CD4-positive, CD25-positive, alpha-beta regulatory T cell (primary cell): ENCODE results near the gene MPIG6B. TPM values are rescaled to one million over a fixed set of nuclear protein-coding genes. Genes with fewer than 3 reads are reported as not detected.

ENCODE experiments used
- ATAC-seq, 2 donors: fragments of 150-1000 bp; cut with Tn5 transposase; one replicate each; pipeline ENCODE4 v1.10.0; 2021; ENCODE audit warnings: low read depth in 2 of 2, moderate number of reproducible peaks in 2 of 2, moderate library complexity in 1 of 2
- DNase-seq, 3 donors: peaks; one replicate each; pipeline versions ENCODE4 v3.0.0 to v3.0.0-alpha.2; 2012 to 2022; ENCODE audit warnings: mixed read lengths in 1 of 3
- H3K27ac ChIP-seq: one replicate; pipeline ENCODE4 v1.7.0; 2013; ENCODE audit warnings: mild to moderate bottlenecking, low read length; ENCODE audit not compliant: insufficient read depth, poor library complexity, severe bottlenecking
- H3K27me3 ChIP-seq: one replicate; pipeline ENCODE4 v1.7.0; 2013; ENCODE audit warnings: low read length; ENCODE audit not compliant: control insufficient read depth, insufficient read depth
- H3K36me3 ChIP-seq: one replicate; pipeline ENCODE4 v1.7.0; 2013; ENCODE audit warnings: mild to moderate bottlenecking, low read length, moderate library complexity; ENCODE audit not compliant: control insufficient read depth, insufficient read depth
- H3K4me1 ChIP-seq: 2 replicates; pipeline ENCODE4 v1.7.0; 2013; ENCODE audit warnings: mild to moderate bottlenecking, low read length; ENCODE audit not compliant: insufficient read depth, control insufficient read depth, poor library complexity, severe bottlenecking
- H3K4me3 ChIP-seq: one replicate; pipeline ENCODE4 v1.7.0; 2013; ENCODE audit warnings: low read depth, mild to moderate bottlenecking, low read length, moderate library complexity
- H3K9me3 ChIP-seq, 2 experiments: 1 replicate in 1 of 2; 2 replicates in 1 of 2; pipeline ENCODE4 v1.7.0; 2013; ENCODE audit warnings: low read length in 2 of 2, mild to moderate bottlenecking in 1 of 2, moderate library complexity in 1 of 2; ENCODE audit not compliant: control insufficient read depth in 2 of 2
- H3K27ac Mint-ChIP-seq, 3 donors: one replicate each; pipeline ENCODE4 v1.8.0; 2020 to 2022; ENCODE audit warnings: mild to moderate bottlenecking in 3 of 3, mixed read lengths in 3 of 3, moderate library complexity in 2 of 3
- H3K27me3 Mint-ChIP-seq: one replicate; pipeline ENCODE4 v1.8.0; 2022; ENCODE audit warnings: mild to moderate bottlenecking, mixed read lengths
- H3K36me3 Mint-ChIP-seq: one replicate; pipeline ENCODE4 v1.8.0; 2020; ENCODE audit warnings: mixed read lengths
- H3K4me1 Mint-ChIP-seq, 4 donors: one replicate each; pipeline ENCODE4 v1.8.0; 2020 to 2022; ENCODE audit warnings: mixed read lengths in 4 of 4, mild to moderate bottlenecking in 1 of 4
- H3K4me3 Mint-ChIP-seq, 4 donors: one replicate each; pipeline ENCODE4 v1.8.0; 2020 to 2022; ENCODE audit warnings: mild to moderate bottlenecking in 4 of 4, mixed read lengths in 4 of 4, moderate library complexity in 3 of 4
- H3K9me3 Mint-ChIP-seq, 7 donors: one replicate each; pipeline ENCODE4 v1.8.0; 2020 to 2022; ENCODE audit warnings: mixed read lengths in 7 of 7, mild to moderate bottlenecking in 3 of 7, moderate library complexity in 2 of 7
- polyA plus RNA-seq, 4 donors: library from polyadenylated mRNA; unstranded; fragments of 300-500 nt; fragmentation: Illumina TruSeq; gene quantifications; one replicate each; pipeline ENCODE4 v1.2.3, GENCODE V29; 2021
- total RNA-seq: library from RNA; stranded (reverse); gene quantifications from one replicate; pipeline ENCODE4 v1.2.3, GENCODE V29; 2022

MPIG6B gene
- total and polyA plus RNA-seq, 5 donors from 2014 or later: 0.43 to 10.8 TPM; not detected in 3

- Histone ChIP-seq H3K36me3 (peaks cover 12% of the 10 kb centered on the region), H3K4me3 (peak overlapping the region; percentile 80), H3K9me3 (no peaks in the 10 kb centered on the region), H3K27me3 (no peaks in the 10 kb centered on the region), H3K27ac (peak overlapping the region; percentile 91), H3K4me1 (peaks cover 69% of the 10 kb centered on the region)
- Mint-ChIP-seq H3K9me3 (no peaks in the 10 kb centered on the region), H3K4me3 (peak overlapping the region; percentile 97 to 99 (median 98)), H3K27ac (peak overlapping the region; percentile 89 to 95 (median 94)), H3K27me3 (no peaks in the 10 kb centered on the region), H3K4me1 (peaks cover 18 to 77% (median 46%) of the 10 kb centered on the region in 4 donors), H3K36me3 (peaks cover 6% of the 10 kb centered on the region)
- ATAC-seq: peak in 1 of 2 donors; percentile 26
- DNase-seq: peak; percentile 65 to 88 (median 76)
These were observed 15.1 kb downstream of the MPIG6B start for GRCh38 chr6:31737991-31738979.

- no peaks in the 10 kb centered on the region for H3K27me3 Mint-ChIP-seq
- H3K4me1 Mint-ChIP-seq: peaks cover 18 to 62% (median 40%) of the 10 kb centered on the region in 4 donors
- peak within 1 kb of the TSS; percentile 91 for H3K27ac ChIP-seq
- peaks cover 2% of the 10 kb centered on the region for H3K36me3 ChIP-seq
- no peaks in the 10 kb centered on the region for H3K36me3 Mint-ChIP-seq
- no peaks in the 10 kb centered on the region for H3K27me3 ChIP-seq
- ATAC-seq: peak; percentile 92 to 93
- H3K4me1 ChIP-seq: peaks cover 54% of the 10 kb centered on the region
- H3K9me3 ChIP-seq: no peaks in the 10 kb centered on the region
- H3K4me3 ChIP-seq: peak within 1 kb of the TSS; percentile 75
- peak within 1 kb of the TSS; percentile 97 to 99 (median 98) for H3K4me3 Mint-ChIP-seq
- H3K9me3 Mint-ChIP-seq: no peaks in the 10 kb centered on the region
- DNase-seq: peak; percentile 94 to 98 (median 94)
- H3K27ac Mint-ChIP-seq: peak within 1 kb of the TSS; percentile 94 to 98 (median 95)
These were observed 16.6 kb downstream of the MPIG6B start, which contains the start of gene MSH5 for GRCh38 chr6:31739639-31740396. TSS of gene MSH5 (plus strand) at chr6:31740005. CDS start at chr6:31740467, 462 bp downstream.

- Histone ChIP-seq H3K4me1 (peaks cover 48% of the 10 kb centered on the region), H3K4me3 (peak overlapping the region; percentile 75), H3K9me3 (no peaks in the 10 kb centered on the region), H3K27ac (peak overlapping the region; percentile 91), H3K27me3 (no peaks in the 10 kb centered on the region), H3K36me3 (peaks cover 2% of the 10 kb centered on the region)
- peak overlapping the region; percentile 58 to 98 (median 94) for H3K27ac Mint-ChIP-seq
- H3K4me1 Mint-ChIP-seq: peaks cover 18 to 54% (median 38%) of the 10 kb centered on the region in 4 donors
- ATAC-seq: no peak
- no peak for DNase-seq
- no peaks in the 10 kb centered on the region for H3K9me3 Mint-ChIP-seq
- H3K4me3 Mint-ChIP-seq: peak overlapping the region; percentile 97 to 99 (median 98)
- no peaks in the 10 kb centered on the region for H3K27me3 Mint-ChIP-seq
- H3K36me3 Mint-ChIP-seq: no peaks in the 10 kb centered on the region
These were observed 17.4 kb downstream of the MPIG6B start for GRCh38 chr6:31740397-31741223.

- H3K4me3 Mint-ChIP-seq: peak overlapping the region in 2 of 4 donors; percentile 73 to 99
- no peaks in the 10 kb centered on the region for H3K27me3 Mint-ChIP-seq
- no peaks in the 10 kb centered on the region for H3K36me3 Mint-ChIP-seq
These were observed 18.6 kb downstream of the MPIG6B start for GRCh38 chr6:31741815-31742214.

DNA sequence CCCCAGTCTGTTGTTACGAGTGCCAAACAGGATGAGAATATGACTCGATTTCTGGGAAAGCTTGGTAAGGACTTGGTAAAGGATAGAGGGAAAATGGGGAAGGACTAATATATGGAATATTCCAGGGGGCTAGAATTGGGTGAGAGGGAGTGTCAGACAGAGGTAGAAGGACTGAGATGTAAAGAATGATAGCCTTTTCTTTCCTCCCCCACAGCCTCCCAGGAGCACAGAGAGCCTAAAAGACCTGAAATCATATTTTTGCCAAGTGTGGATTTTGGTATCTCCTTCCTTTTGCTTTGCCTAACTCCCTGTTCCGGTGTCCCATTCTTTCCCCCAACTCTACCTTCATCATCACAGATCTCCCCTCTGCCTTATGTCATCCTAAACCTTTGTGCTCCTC, 19.7 kb downstream of the MPIG6B start:
- ATAC-seq: no peak
- H3K27ac Mint-ChIP-seq: peak overlapping the region in 1 of 3 donors; percentile 33
- peak overlapping the region in 2 of 4 donors; percentile 28 to 72 for H3K4me3 Mint-ChIP-seq

More at GRCh38 chr6:31741815-31742214, 18.6 kb downstream of the MPIG6B start:
- H3K27me3 ChIP-seq: no peaks in the 10 kb centered on the region
- Mint-ChIP-seq H3K27ac (peak overlapping the region in 2 of 3 donors; percentile 54 to 78), H3K9me3 (no peaks in the 10 kb centered on the region), H3K4me1 (peaks cover 18 to 43% (median 36%) of the 10 kb centered on the region in 4 donors)
- H3K4me3 ChIP-seq: no peak overlapping the region
- peaks cover 2% of the 10 kb centered on the region for H3K36me3 ChIP-seq
- DNase-seq (no peak), ATAC-seq (no peak)
- H3K9me3 ChIP-seq: no peaks in the 10 kb centered on the region
- H3K27ac ChIP-seq: no peak overlapping the region
- peaks cover 37% of the 10 kb centered on the region for H3K4me1 ChIP-seq

DNA sequence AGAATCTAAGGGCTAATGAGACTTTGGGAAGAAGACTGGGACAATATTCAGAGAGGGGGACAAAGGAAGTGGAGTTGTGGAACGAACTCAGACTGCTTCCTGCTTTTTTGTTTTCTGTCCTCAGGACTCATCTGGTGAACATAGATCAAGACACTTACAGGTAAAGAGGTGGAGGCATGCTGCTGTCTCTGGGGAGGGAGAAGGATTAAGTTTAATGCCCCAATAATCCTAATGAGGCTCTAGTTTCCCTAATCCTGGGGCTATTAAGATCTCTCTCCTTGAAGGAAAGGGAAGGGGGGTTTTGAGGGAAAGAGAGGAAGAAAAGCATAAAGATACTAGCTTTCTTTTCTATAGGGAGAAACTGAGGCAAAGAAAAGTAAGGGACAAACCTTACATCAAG, 21.2 kb downstream of the MPIG6B start:
- Histone ChIP-seq H3K36me3 (peaks cover 2% of the 10 kb centered on the region), H3K27ac (no peak overlapping the region), H3K27me3 (no peaks in the 10 kb centered on the region), H3K4me1 (peaks cover 11% of the 10 kb centered on the region), H3K9me3 (no peaks in the 10 kb centered on the region), H3K4me3 (no peak overlapping the region)
- no peak overlapping the region for H3K27ac Mint-ChIP-seq
- DNase-seq: no peak
- H3K4me3 Mint-ChIP-seq: peak overlapping the region in 1 of 4 donors; percentile 38
- no peaks in the 10 kb centered on the region for H3K9me3 Mint-ChIP-seq
- H3K4me1 Mint-ChIP-seq: peaks cover 3 to 19% (median 14%) of the 10 kb centered on the region in 4 donors
- no peak for ATAC-seq
- H3K36me3 Mint-ChIP-seq: peaks cover 6% of the 10 kb centered on the region
- H3K27me3 Mint-ChIP-seq: no peaks in the 10 kb centered on the region

More for the DNA sequence above, 19.7 kb downstream of the MPIG6B start:
- no peaks in the 10 kb centered on the region for H3K27me3 Mint-ChIP-seq
- Histone ChIP-seq H3K27ac (no peak overlapping the region), H3K4me1 (peaks cover 26% of the 10 kb centered on the region), H3K36me3 (peaks cover 2% of the 10 kb centered on the region), H3K4me3 (no peak overlapping the region), H3K9me3 (no peaks in the 10 kb centered on the region), H3K27me3 (no peaks in the 10 kb centered on the region)
- no peaks in the 10 kb centered on the region for H3K9me3 Mint-ChIP-seq
- no peak for DNase-seq
- H3K4me1 Mint-ChIP-seq: peaks cover 14 to 35% (median 27%) of the 10 kb centered on the region in 4 donors
- peaks cover 6% of the 10 kb centered on the region for H3K36me3 Mint-ChIP-seq
